RPMI7951 (cell line): ENCODE data around the gene MSANTD7. TPM values are rescaled to one million over a fixed set of nuclear protein-coding genes. Genes with fewer than 3 reads are reported as not detected.
"Not testable (repeated sequence)": the region's sequence is repeated elsewhere in the genome, so short reads cannot be mapped to it uniquely, and the experiment has no call there.

Experiments used
- DNase-seq: peaks from one replicate; pipeline ENCODE4 v3.0.0-alpha.2; 2012; ENCODE audit warnings: low read depth
- total RNA-seq: library from RNA; depleted of rRNA; stranded (reverse); fragments of >200 nt; shearing (Covaris generic); gene quantifications from 2 replicates; pipeline ENCODE4 v1.2.3, GENCODE V29; 2014

MSANTD7 gene
- total RNA-seq, 1 experiment from 2014 or later, result 24.6 TPM

- DNase-seq, result no peak
Observed at GRCh38 chr10:14837003-14837756, 926 bp upstream of the MSANTD7 start.

DNA sequence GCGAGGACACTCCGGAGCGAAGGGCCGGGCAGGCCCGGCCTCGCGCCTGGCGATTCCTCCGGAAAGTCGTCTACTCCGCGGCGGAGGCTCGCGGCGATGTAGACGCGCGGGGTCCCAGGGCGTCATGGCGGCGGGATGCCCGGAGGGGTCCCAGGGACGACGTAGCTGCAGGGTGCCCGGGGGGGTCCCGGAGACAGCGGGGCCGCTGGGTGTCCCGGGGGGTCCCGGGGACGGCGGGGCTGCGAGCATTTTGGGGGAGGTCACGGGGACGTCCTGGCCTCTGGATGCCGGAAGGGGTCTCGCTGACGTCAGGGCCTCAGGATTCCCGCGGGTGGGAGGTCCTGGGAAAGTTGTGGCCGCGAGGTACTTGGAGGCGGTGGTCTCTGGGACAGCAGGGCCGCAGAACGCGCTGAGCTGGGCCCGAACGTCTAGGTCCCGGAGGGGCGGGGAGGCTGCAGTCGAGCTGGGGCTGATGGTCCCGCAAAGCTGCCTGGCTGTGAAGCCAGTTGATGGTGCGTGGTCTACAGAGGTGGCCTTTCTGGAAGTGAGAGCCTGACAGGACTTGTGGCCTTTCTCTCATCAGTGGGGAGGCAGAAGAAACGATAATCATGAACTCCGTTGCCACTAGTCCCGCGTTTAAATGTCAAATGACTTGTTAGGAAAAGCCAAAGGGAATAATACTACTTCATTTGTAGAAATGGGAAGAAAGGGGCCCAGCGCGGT lies 637 bp downstream of the MSANTD7 start:
- DNase-seq, result peak; percentile 17

- DNase-seq, result no peak
Observed at GRCh38 chr10:14839305-14839695, 1.2 kb downstream of the MSANTD7 start.

DNA sequence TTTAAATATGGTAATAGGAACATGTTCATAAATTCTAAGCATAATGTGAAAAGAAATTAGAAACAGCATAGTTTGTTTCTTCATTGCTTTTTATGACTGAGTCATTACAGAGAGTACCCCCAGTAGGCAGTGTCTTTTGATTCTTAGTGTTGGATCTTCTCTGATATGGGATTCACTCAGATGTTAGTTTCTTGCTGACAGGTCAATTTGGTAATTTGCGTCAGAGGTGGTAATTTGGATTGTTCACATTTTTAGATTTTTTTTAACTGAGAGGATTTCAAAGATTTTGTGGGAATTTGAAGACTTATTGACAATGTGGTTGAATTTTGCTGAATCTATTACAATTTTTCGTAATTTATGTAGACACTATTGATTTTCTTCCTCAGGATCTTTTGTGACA lies 2.1 kb downstream of the MSANTD7 start:
- no peak for DNase-seq

- DNase-seq, result no peak
Observed at GRCh38 chr10:14843327-14843988, 5.4 kb downstream of the MSANTD7 start.

DNA sequence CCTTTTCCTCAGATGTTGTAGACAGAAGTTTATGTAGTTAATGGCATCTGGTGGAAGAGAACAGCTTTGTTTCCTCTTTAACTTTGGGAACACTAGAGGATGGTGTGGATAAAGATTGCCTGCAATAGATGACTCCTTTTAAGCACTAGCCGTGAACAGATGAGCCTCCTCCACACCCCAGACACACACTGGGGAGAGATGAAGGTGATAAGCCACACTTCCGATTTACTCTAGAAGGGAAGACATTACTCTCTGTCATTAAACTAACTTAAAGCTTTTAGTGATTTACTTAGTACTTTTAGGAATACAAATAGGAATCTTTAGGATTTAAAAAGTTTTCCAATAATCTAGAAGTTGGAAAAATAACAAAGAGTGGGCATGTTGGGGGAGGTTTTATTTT lies 6.8 kb downstream of the MSANTD7 start:
- DNase-seq, result no peak

DNA sequence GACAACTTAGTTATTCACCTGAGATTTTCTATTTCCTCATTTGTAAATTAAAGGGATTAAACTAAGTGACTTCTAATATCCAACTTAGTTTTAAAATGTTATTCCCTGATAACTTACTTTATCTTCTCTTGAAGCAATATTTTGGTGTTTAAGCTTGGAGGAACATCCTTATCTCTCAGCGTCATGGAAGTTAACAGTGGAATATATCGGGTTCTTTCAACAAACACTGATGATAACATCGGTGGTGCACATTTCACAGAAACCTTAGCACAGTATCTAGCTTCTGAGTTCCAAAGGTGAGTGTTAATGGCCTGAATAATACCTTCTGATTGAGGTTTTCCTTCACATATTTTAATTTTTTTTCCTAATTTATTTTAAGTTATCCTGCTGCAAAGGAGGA lies 14.1 kb downstream of the MSANTD7 start:
- DNase-seq, result no peak

DNA sequence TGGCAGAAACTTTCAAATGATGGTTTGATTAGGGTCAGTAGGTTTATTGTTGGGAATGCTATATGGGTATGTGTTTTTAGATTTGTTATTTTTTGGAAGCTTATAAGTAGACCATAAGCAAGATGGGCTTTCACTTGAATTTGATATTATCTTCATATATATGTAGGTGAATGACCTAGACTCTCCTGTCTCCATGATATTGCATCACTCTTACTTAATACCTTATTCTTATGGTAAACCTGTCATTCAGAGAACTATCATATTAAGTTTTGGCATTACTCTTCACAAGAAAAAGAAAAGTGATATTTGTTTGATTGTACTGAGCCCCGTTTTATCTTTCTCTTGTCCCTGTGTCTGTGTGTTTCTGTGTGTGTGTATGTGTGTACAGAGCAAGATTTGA lies 17.3 kb downstream of the MSANTD7 start:
- no peak for DNase-seq

- DNase-seq, result no peak
Observed at GRCh38 chr10:14858338-14858960, 20.3 kb downstream of the MSANTD7 start.

DNA sequence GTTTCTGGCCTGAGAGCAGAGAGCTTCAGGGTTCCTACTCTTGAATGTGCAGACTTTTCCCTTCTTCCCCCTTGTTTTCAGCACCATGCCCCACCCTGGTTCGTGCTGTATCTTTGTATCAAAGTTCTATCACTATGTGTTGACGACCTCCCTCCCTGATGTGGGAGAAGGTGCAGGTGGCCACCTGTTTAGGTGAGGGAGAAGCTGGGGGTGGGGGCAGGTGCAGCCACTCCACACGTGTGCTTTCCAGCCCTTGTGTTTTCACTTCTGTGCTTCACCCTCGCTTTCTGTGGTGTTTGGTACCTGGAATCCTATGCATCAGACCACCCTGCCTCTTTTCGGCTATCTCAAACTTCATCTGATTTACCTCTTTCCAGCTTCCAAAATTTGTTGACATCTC lies 20.9 kb downstream of the MSANTD7 start:
- DNase-seq, result no peak

DNA sequence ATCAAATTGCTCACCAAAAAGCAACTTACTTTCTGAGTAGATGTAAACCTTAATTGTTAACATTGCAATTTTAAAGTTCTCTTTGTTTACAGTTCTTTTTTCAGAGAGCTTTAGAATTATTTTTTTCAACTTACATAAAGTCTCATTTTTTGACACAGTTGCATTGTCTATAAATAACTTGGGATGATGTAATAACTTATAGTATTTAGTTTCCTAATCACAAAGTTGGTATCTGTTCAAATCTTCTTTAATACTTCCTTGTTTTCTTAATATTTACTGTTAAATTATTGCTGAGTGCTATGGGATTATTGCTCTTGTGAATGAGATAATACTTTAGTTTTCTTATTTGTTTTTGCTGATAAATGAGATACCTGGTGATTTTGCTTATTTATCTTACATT lies 21.7 kb downstream of the MSANTD7 start:
- DNase-seq, result no peak

GRCh38 chr10:14860791-14861190 lies 22.7 kb downstream of the MSANTD7 start:
- no peak for DNase-seq

DNA sequence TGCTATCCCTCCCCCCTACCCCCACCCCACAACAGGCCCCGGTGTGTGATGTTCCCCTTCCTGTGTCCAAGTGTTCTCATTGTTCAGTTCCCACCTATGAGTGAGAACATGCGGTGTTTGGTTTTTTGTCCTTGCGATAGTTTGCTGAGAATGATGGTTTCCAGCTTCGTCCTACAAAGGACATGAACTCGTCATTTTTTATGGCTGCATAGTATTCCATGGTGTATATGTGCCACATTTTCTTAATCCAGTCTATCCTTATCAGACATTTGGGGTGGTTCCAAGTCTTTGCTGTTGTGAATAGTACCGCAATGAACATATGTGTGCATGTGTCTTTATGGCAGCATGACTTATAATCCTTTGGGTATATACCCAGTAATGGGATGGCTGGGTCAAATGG lies 26.4 kb downstream of the MSANTD7 start:
- not testable (repeated sequence) for DNase-seq

GRCh38 chr10:14864871-14865270 lies 26.8 kb downstream of the MSANTD7 start:
- DNase-seq, result not testable (repeated sequence)

- DNase-seq, result peak; percentile 18
Observed at GRCh38 chr10:14873090-14873760, 35.1 kb downstream of the MSANTD7 start.

GRCh38 chr10:14875941-14876340 lies 37.8 kb downstream of the MSANTD7 start:
- DNase-seq, result no peak

GRCh38 chr10:14876764-14877163 lies 38.7 kb downstream of the MSANTD7 start:
- DNase-seq, result no peak

DNA sequence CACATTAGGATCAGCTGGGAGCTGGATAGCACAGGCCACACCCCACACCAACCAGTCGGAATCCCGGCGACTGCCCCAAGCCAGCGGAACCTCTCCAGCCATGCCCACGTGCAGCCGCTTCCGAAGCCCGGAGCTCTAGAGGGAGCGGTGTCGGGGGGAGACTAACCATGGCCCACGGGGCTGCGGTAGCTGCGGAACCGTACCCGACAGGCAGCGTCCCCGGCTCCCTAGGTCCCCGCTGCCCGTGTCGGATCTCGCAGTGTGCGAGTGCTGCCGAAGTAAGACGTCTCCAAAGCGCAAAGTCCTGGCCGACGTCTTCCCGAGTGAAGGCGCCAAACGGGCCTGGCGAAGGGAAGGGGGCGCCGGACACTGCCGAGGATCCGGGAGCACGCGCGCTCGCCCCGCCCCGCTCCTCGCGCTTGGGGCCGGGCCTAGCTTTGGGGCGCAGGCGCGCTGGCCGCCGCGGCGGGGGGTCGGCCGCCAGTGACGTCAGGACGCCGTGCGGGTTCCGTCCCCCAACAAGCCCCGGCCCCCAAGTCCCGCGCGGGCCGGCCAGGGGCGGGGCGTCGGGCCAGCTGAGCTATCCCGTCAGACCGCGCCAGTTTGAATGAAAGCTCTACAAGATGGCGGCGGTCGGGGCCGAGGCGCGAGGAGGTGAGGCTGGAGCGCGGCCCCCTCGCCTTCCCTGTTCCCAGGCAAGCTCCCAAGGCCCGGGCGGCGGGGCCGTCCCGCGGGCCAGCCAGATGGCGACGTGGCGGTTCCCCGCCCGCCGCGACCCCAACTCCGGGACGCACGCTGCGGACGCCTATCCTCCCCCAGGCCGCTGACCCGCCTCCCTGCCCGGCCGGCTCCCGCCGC lies 40.4 kb downstream of the MSANTD7 start, which contains the start of gene SUV39H2:
Gene SUV39H2, plus strand, starts transcription at position 601 of the 858 bp plus-strand sequence. Its CDS starts 23 bp downstream, at position 624.
- peak; percentile 95 for DNase-seq

- peak; percentile 17 for DNase-seq
Observed at GRCh38 chr10:14879124-14879927, 41.2 kb downstream of the MSANTD7 start.

- DNase-seq, result no peak
Observed at GRCh38 chr10:14879928-14880193, 41.8 kb downstream of the MSANTD7 start.
